ENCODE results near the gene FITM2.
"Not testable (repeated sequence)": the region's sequence is repeated elsewhere in the genome, so short reads cannot be mapped to it uniquely, and the experiment has no call there.

GRCh38 chr20:44299011-44299535 is 11.9 kb downstream of the FITM2 start:
- TF ChIP-seq CTCF, POLR2A, EP300 (IDR thresholded peaks at IDR 0.05): not testable (repeated sequence)
